BJ (cell line): ENCODE measurements around the gene RNGTT. TPM values are rescaled to one million over a fixed set of nuclear protein-coding genes. Genes with fewer than 3 reads are reported as not detected.
"Not testable (repeated sequence)": the region's sequence is repeated elsewhere in the genome, so short reads cannot be mapped to it uniquely, and the experiment has no call there.

Experiments used
- CTCF ChIA-PET: fragments of 350-600 bp; formaldehyde crosslinking; extraction: SDS; loops from one replicate; lab custom pipeline; 2021; ENCODE audit warnings: antibody characterized with exemption, inconsistent platforms; lab: Yijun Ruan, JAX
- POLR2A ChIA-PET: fragments of 300-600 bp; sonication (Branson Sonifier 250); formaldehyde crosslinking; extraction: SDS; loops from one replicate; lab custom pipeline; 2021; ENCODE audit warnings: antibody characterized with exemption; lab: Charles Lee
- DNase-seq: peaks from one replicate; pipeline ENCODE4 v3.0.0-alpha.2; 2011; ENCODE audit warnings: low read depth
- H3K27me3 ChIP-seq: 2 replicates; pipeline ENCODE4 v1.6.0; 2011; ENCODE audit warnings: low read length; ENCODE audit not compliant: control insufficient read depth, insufficient read depth
- H3K36me3 ChIP-seq: 2 replicates; pipeline ENCODE4 v1.5.1; 2011; ENCODE audit warnings: low read length; ENCODE audit not compliant: control insufficient read depth, insufficient read depth
- H3K4me3 ChIP-seq: 2 replicates; pipeline ENCODE4 v1.5.1; 2011; ENCODE audit warnings: low read depth, mild to moderate bottlenecking, control low read depth, low read length
- CTCF ChIP-seq: IDR thresholded peaks from 2 replicates; pipeline ENCODE4 v1.5.1; 2011; ENCODE audit warnings: low read depth, mild to moderate bottlenecking, control low read depth, inconsistent platforms, low read length, moderate library complexity; ENCODE audit not compliant: insufficient read depth
- polyA plus RNA-seq: library from polyadenylated mRNA; depleted of rRNA; stranded (reverse); fragments of >200 nt; gene quantifications from 2 replicates; pipeline ENCODE4 v1.2.3, GENCODE V29; 2011

The RNGTT gene
- polyA plus RNA-seq, 1 experiment, result 3.2 TPM

- H3K4me3 ChIP-seq, result no peak overlapping the region
- DNase-seq, result no peak
- no peak for TF ChIP-seq CTCF
- ChIA-PET CTCF (interaction anchor here (0.8 to 4.2 kb wide), 20 partner anchors 9 to 395 kb away, joined by 3 to 95 read pairs (median 8); partner anchors contain the start of genes PNRC1 and RNGTT), POLR2A (no interaction called here)
- no peaks in the 10 kb centered on the region; the same call in 1 of the 2 replicates for H3K27me3 ChIP-seq
- H3K36me3 ChIP-seq, result no peaks in the 10 kb centered on the region
Measured at GRCh38 chr6:88984152-88984551, 20.7 kb upstream of the RNGTT start.

DNA sequence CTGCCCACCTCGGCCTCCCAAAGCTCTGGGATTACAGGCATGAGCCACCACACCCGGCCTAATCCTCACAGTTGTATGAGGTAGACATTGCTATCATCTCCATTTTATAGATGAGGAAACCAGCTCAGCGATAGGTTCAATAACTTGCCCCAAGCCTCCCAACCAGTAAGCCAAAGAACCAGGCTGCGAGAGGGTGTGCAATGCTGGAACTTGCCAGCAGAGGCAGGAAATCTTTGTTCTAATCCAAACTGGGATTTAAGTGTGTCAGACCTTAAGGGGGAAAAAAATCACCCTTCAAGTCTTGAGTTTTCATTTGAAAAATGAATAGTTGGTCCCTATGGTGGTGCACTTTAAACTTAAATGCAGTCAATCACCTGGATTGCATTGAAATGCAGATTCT, 20.1 kb upstream of the RNGTT start:
- no peak for DNase-seq
- ChIA-PET POLR2A (no interaction called here), CTCF (interaction anchor here (0.6 to 4.2 kb wide), 35 partner anchors 7 to 396 kb away, joined by 3 to 95 read pairs (median 5); partner anchors contain the start of genes PNRC1, RNGTT and SRSF12)
- TF ChIP-seq CTCF, result peak; percentile 57
- no peaks in the 10 kb centered on the region for H3K36me3 ChIP-seq
- peaks cover 2% of the 10 kb centered on the region; the same call in 1 of the 2 replicates for H3K27me3 ChIP-seq
- H3K4me3 ChIP-seq, result no peak overlapping the region

GRCh38 chr6:88983129-88983528, 19.7 kb upstream of the RNGTT start:
- CTCF ChIA-PET, result interaction anchor here (0.6 to 4.2 kb wide), 42 partner anchors 8 to 396 kb away, joined by 3 to 95 read pairs (median 5); partner anchors contain the start of genes PNRC1, RNGTT and SRSF12
- not testable (repeated sequence) for DNase-seq, H3K36me3 ChIP-seq, H3K27me3 ChIP-seq, H3K4me3 ChIP-seq
- POLR2A ChIA-PET, result interaction anchor here (0.6 kb wide), 1 partner anchor 259 kb away, joined by 3 read pairs; no protein-coding TSS in a partner anchor

DNA sequence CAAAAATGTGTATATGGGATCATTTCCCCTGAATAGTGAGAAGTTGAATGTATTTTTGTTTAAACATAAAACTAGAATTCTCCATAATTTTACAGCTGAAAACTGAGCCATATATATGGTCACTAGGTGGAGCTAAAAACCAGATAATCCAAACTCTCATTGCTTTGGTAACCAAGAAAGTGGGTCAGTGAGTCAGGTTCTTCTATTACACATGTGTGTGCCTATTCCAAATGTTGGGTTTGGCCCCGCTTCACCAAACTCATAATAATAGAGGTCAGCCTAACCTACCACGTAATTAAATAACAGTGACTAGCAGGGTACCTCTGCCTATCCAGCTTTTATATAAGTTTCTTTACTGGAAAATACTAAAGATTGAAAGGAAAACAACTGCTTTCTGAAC, 19.3 kb upstream of the RNGTT start:
- no peak overlapping the region for H3K4me3 ChIP-seq
- no peaks in the 10 kb centered on the region for H3K36me3 ChIP-seq
- DNase-seq, result peak; percentile 47
- POLR2A ChIA-PET, result interaction anchor here (0.6 kb wide), 1 partner anchor 260 kb away, joined by 3 read pairs; no protein-coding TSS in a partner anchor
- CTCF ChIA-PET, result interaction anchor here (0.5 to 4.2 kb wide), 49 partner anchors 9 to 393 kb away, joined by 3 to 95 read pairs (median 4); partner anchors contain the start of genes PNRC1, RNGTT and SRSF12
- peaks cover 2% of the 10 kb centered on the region; the same call in 1 of the 2 replicates for H3K27me3 ChIP-seq
- peak; percentile 63 for TF ChIP-seq CTCF

GRCh38 chr6:88975369-88975768, 12.0 kb upstream of the RNGTT start:
- Histone ChIP-seq H3K4me3 (no peak overlapping the region), H3K36me3 (no peaks in the 10 kb centered on the region), H3K27me3 (peaks cover 4% of the 10 kb centered on the region; the same call in 1 of the 2 replicates)
- CTCF ChIA-PET, result interaction anchor here (0.7 to 3.7 kb wide), 4 partner anchors 7 to 337 kb away, joined by 3 to 26 read pairs (median 4); no protein-coding TSS in a partner anchor
- no peak for DNase-seq
- TF ChIP-seq CTCF, result no peak
- POLR2A ChIA-PET, result no interaction called here
